Hepatocyte (in vitro differentiated cells): ENCODE measurements around the gene KCNMA1.

Source experiments
- EZH2 ChIP-seq: fragments of 200-600 bp; sonication (generic); IDR thresholded peaks from 2 replicates; pipeline ENCODE4 v1.6.1; 2016; ENCODE audit warnings: antibody characterized with exemption, mild to moderate bottlenecking, borderline replicate concordance
- EZH2phosphoT487 ChIP-seq: fragments of 200-600 bp; sonication (generic); IDR thresholded peaks from one replicate; pipeline ENCODE4 v1.6.1; 2018; ENCODE audit warnings: antibody characterized with exemption, mild to moderate bottlenecking, low read depth, moderate library complexity; ENCODE audit not compliant: unreplicated experiment, severe bottlenecking

- TF ChIP-seq EZH2 (no peak), EZH2phosphoT487 (no peak)
These were observed 80.5 kb downstream of the KCNMA1 start for GRCh38 chr10:77556990-77557601.
